Measurements from ENCODE around the gene CRISPLD2.

Gene CRISPLD2

GRCh38 chr16:84800158-84800978, 19.4 kb upstream of the CRISPLD2 start:
- DNase-seq: no peak

- DNase-seq: no peak
Measured at GRCh38 chr16:84803146-84803545, 16.6 kb upstream of the CRISPLD2 start.

- DNase-seq: no peak
Measured at GRCh38 chr16:84804326-84804725, 15.5 kb upstream of the CRISPLD2 start.

- no peak for DNase-seq
Measured at GRCh38 chr16:84806256-84806889, 13.4 kb upstream of the CRISPLD2 start.

- no peak for DNase-seq
Measured at GRCh38 chr16:84806890-84807258, 12.9 kb upstream of the CRISPLD2 start.

GRCh38 chr16:84807776-84808175, 12.0 kb upstream of the CRISPLD2 start:
- DNase-seq: no peak

GRCh38 chr16:84808826-84809225, 11.0 kb upstream of the CRISPLD2 start:
- DNase-seq: no peak

- DNase-seq: peak; percentile 37
Measured at GRCh38 chr16:84810518-84811273, 9.1 kb upstream of the CRISPLD2 start.

- DNase-seq: no peak
Measured at GRCh38 chr16:84811529-84811928, 8.3 kb upstream of the CRISPLD2 start.

GRCh38 chr16:84813141-84813934, 6.4 kb upstream of the CRISPLD2 start:
- no peak for DNase-seq

- no peak for DNase-seq
Measured at GRCh38 chr16:84815462-84815861, 4.3 kb upstream of the CRISPLD2 start.

- DNase-seq: no peak
Measured at GRCh38 chr16:84816023-84816422, 3.8 kb upstream of the CRISPLD2 start.

- DNase-seq: no peak
Measured at GRCh38 chr16:84816485-84816884, 3.3 kb upstream of the CRISPLD2 start.

GRCh38 chr16:84817206-84817605, 2.6 kb upstream of the CRISPLD2 start:
- DNase-seq: no peak

- DNase-seq: no peak
Measured at GRCh38 chr16:84817613-84818012, 2.2 kb upstream of the CRISPLD2 start.

- no peak for DNase-seq
Measured at GRCh38 chr16:84818133-84818532, 1.7 kb upstream of the CRISPLD2 start.

- DNase-seq: no peak
Measured at GRCh38 chr16:84818989-84819643, 669 bp upstream of the CRISPLD2 start.

- no peak for DNase-seq
Measured at GRCh38 chr16:84820305-84820684, 510 bp downstream of the CRISPLD2 start.

- no peak for DNase-seq
Measured at GRCh38 chr16:84820771-84821170, 986 bp downstream of the CRISPLD2 start.

GRCh38 chr16:84821179-84821578, 1.4 kb downstream of the CRISPLD2 start:
- no peak for DNase-seq

GRCh38 chr16:84821728-84822689, 2.2 kb downstream of the CRISPLD2 start:
- DNase-seq: no peak
